Measurements from ENCODE around the gene MED8. TPM values are rescaled to one million over a fixed set of nuclear protein-coding genes. Genes with fewer than 3 reads are reported as not detected.
A peak's percentile ranks its signal among the peaks of the same experiment; 100 is the strongest.

The MED8 gene
- total and polyA plus RNA-seq, 2 of the 8 experiments (the other 6 are each of a cell fraction or from before 2014, with no cell fraction given), result 7.0 to 20.6 TPM

DNA sequence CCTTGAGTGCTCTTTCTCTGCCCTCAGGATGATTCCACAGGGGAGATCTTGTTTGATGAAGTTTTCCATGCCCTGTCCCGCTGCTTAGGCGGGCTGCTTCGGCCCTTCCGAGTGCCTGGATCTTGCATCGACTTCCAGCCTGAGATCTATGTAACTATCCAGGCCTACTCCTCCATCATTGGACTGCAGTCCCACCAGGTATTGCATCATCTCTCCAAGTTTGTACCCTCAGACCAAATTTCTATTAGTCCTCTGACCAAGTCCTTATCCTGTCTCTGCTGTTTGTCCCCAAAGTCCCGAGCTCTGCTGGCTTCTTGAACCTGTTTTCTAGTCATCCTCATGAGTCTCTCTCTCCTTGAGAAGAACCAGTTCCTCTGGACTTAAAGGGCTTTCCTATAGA, 14.8 kb upstream of the MED8 start:
- Histone ChIP-seq H4K5ac (ENCODE audit: insufficient read length, low read depth, low read length) (no peak overlapping the region), H4K8ac (ENCODE audit: extremely low read depth, insufficient read depth, low read length) (no peak overlapping the region), H3K27me3 (replicated peaks in 1 of 4; ENCODE audit: control insufficient read depth in 3 of 4, extremely low read depth in 1 of 4, insufficient read depth in 3 of 4, low read length in 3 of 4) (no peaks in the 10 kb centered on the region), H3K79me1 (ENCODE audit: low read depth, low read length) (no peaks in the 10 kb centered on the region), H2AFZ (ENCODE audit: low read length) (no peak overlapping the region), H2BK120ac (replicated peaks; ENCODE audit: low read depth, low read length) (no peak overlapping the region), H3K4me1 (replicated peaks in 1 of 4; ENCODE audit: control insufficient read depth in 3 of 4, insufficient read depth in 4 of 4, low read length in 3 of 4) (no peaks in the 10 kb centered on the region), H3K27ac (ENCODE audit: low read depth, low read length) (no peak overlapping the region), H3K18ac (ENCODE audit: extremely low read depth, low read length) (no peak overlapping the region), H2AK5ac (ENCODE audit: low read depth, low read length) (no peak overlapping the region), H3K9ac (replicated peaks in 1 of 4; ENCODE audit: extremely low read depth in 1 of 4, low read depth in 3 of 4, low read length in 3 of 4) (no peak overlapping the region), H3K4me2 (ENCODE audit: insufficient read depth in 1 of 2, low read depth in 2 of 2, low read length in 2 of 2) (no peak overlapping the region), H3K23me2 (ENCODE audit: low read depth, low read length) (no peaks in the 10 kb centered on the region), H3K9me3 (ENCODE audit: insufficient read depth in 2 of 2, low read depth in 1 of 2, low read length in 1 of 2) (no peaks in the 10 kb centered on the region), H3K14ac (ENCODE audit: insufficient read length) (no peak overlapping the region), H3K4ac (replicated peaks; ENCODE audit: insufficient read length, low read depth, low read length) (no peak overlapping the region), H2BK15ac (ENCODE audit: low read length) (no peak overlapping the region), H3K4me3 (ENCODE audit: extremely low read depth in 1 of 4, insufficient read depth in 2 of 4, low read depth in 3 of 4, low read length in 4 of 4) (no peak overlapping the region), H4K91ac (replicated peaks; ENCODE audit: insufficient read length, low read length) (no peak overlapping the region), H2BK20ac (ENCODE audit: low read length) (no peak overlapping the region), H3K23ac (ENCODE audit: insufficient read length) (no peak overlapping the region), H3K79me2 (ENCODE audit: control insufficient read depth in 1 of 2, insufficient read depth in 2 of 2, low read length in 2 of 2) (no peaks in the 10 kb centered on the region), H2BK12ac (ENCODE audit: low read depth, low read length) (no peak overlapping the region), H3K56ac (replicated peaks; ENCODE audit: insufficient read length, low read depth, low read length) (no peak overlapping the region), H4K20me1 (replicated peaks in 1 of 2; ENCODE audit: control insufficient read depth in 1 of 2, insufficient read depth in 2 of 2, low read length in 2 of 2) (no peaks in the 10 kb centered on the region), H3K36me3 (ENCODE audit: control insufficient read depth in 2 of 4, insufficient read depth in 4 of 4, low read length in 3 of 4) (peaks cover 0 to 19% (median 4%) of the 10 kb centered on the region in 4 experiments; a peak in 4 of 8 replicates), H2BK5ac (ENCODE audit: low read depth, low read length) (no peak overlapping the region; the same call in 1 of the 2 replicates)
- POLR2A ChIA-PET (ENCODE audit: partially characterized antibody), result interaction anchor here (1.8 kb wide), 1 partner anchor 11 kb away, joined by 6 read pairs; no protein-coding TSS in a partner anchor
- CTCF ChIA-PET (ENCODE audit: partially characterized antibody), result interaction anchor here (1.3 to 3.0 kb wide), 2 partner anchors 10 to 26 kb away, joined by 3 to 9 read pairs; no protein-coding TSS in a partner anchor
- WGBS, 2 experiments (ENCODE audit: extremely low coverage in 1 of 2, insufficient coverage in 1 of 2, insufficient read length in 1 of 2, insufficient replicate concordance in 2 of 2, low coverage in 1 of 2, low lambda C conversion rate in 2 of 2, missing lambda C conversion rate in 1 of 2), result 88% methylated on average over 6 of the region's 6 CpGs; no CpG with 5 or more reads in 1 of the 2 experiments
- DNase-seq (ENCODE audit: low read depth in 1 of 2, low spot score in 2 of 2), result no peak
- FAIRE-seq, result no peak
- TF ChIP-seq CEBPB (IDR thresholded peaks at IDR 0.05; ENCODE audit: low read depth, low read length) (0 out of 2 replicates have a peak, but pooled peaks have one; percentile 4), HDAC6 (IDR thresholded peaks at IDR 0.05; ENCODE audit: low read depth, low read length) (no peak), SP4 (IDR thresholded peaks at IDR 0.05; ENCODE audit: low read length) (no peak)
- TF ChIP-seq, protein P1, sequence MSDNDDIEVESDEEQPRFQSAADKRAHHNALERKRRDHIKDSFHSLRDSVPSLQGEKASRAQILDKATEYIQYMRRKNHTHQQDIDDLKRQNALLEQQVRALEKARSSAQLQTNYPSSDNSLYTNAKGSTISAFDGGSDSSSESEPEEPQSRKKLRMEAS (IDR thresholded peaks at IDR 0.05), result no peak

Data from H1 (cell line).